DOHH2 (cell line): Measurements from ENCODE around the gene SOHLH2.

ENCODE experiments used
- H3F3A ChIP-seq: fragments of 200-600 bp; sonication (generic), shearing (Covaris generic); 2 replicates; pipeline ENCODE4 v1.6.0; 2016; ENCODE audit warnings: antibody characterized with exemption, mild to moderate bottlenecking; ENCODE audit not compliant: control insufficient read depth, insufficient read depth
- H3K27ac ChIP-seq: fragments of 200-600 bp; sonication (generic); 2 replicates; pipeline ENCODE4 v1.5.1; 2014; ENCODE audit warnings: low read depth, mild to moderate bottlenecking, low read length, moderate library complexity
- H3K27me3 ChIP-seq: fragments of 200-600 bp; sonication (generic); 2 replicates; pipeline ENCODE4 v1.6.1; 2014; ENCODE audit warnings: mild to moderate bottlenecking, low read length, mixed read lengths; ENCODE audit not compliant: control insufficient read depth
- H3K36me3 ChIP-seq: fragments of 200-600 bp; sonication (generic); 2 replicates; pipeline ENCODE4 v1.6.1; 2014; ENCODE audit warnings: mild to moderate bottlenecking, low read length, moderate library complexity, mixed read lengths; ENCODE audit not compliant: control insufficient read depth
- H3K4me1 ChIP-seq: fragments of 200-600 bp; sonication (generic); 2 replicates; pipeline ENCODE4 v1.6.1; 2014; ENCODE audit warnings: mild to moderate bottlenecking, low read length, mixed read lengths; ENCODE audit not compliant: control insufficient read depth
- H3K4me2 ChIP-seq: fragments of 200-600 bp; sonication (generic); 2 replicates; pipeline ENCODE4 v1.6.0; 2014; ENCODE audit warnings: mild to moderate bottlenecking, low read length, moderate library complexity
- H3K4me3 ChIP-seq: fragments of 200-600 bp; sonication (generic); 2 replicates; pipeline ENCODE4 v1.5.1; 2014; ENCODE audit warnings: mild to moderate bottlenecking, low read length, mixed read lengths
- H3K79me2 ChIP-seq: fragments of 200-600 bp; sonication (generic); 2 replicates; pipeline ENCODE4 v1.6.1; 2014; ENCODE audit warnings: mild to moderate bottlenecking, low read length, mixed read lengths; ENCODE audit not compliant: control insufficient read depth
- H3K9me2 ChIP-seq: fragments of 200-600 bp; sonication (generic); replicated peaks from 2 replicates; pipeline ENCODE4 v1.6.1; 2014; ENCODE audit warnings: mild to moderate bottlenecking, low read length, mixed read lengths; ENCODE audit not compliant: control insufficient read depth
- H3K9me3 ChIP-seq: fragments of 200-600 bp; sonication (generic); 2 replicates; pipeline ENCODE4 v1.6.1; 2014; ENCODE audit warnings: antibody characterized with exemption, low read length, mixed read lengths; ENCODE audit not compliant: control insufficient read depth, insufficient read depth
- H4K20me1 ChIP-seq: fragments of 200-600 bp; sonication (generic); 2 replicates; pipeline ENCODE4 v1.6.0; 2014; ENCODE audit warnings: low read depth, mild to moderate bottlenecking, antibody characterized with exemption, low read length, moderate library complexity; ENCODE audit not compliant: control insufficient read depth, insufficient read depth
- EZH2phosphoT487 ChIP-seq: fragments of 200-600 bp; sonication (generic); IDR thresholded peaks from 2 replicates; pipeline ENCODE4 v1.6.1; 2017; ENCODE audit warnings: borderline replicate concordance, mild to moderate bottlenecking, antibody characterized with exemption, low read length, moderate library complexity, mixed read lengths
- TF ChIP-seq, protein P1 (sequence below): fragments of 200-600 bp; sonication (generic); IDR thresholded peaks from one replicate; pipeline ENCODE4 v1.5.1; 2014; ENCODE audit warnings: antibody characterized with exemption, mild to moderate bottlenecking, low read depth, low read length; ENCODE audit not compliant: poor library complexity, severe bottlenecking

Gene SOHLH2, protein sequence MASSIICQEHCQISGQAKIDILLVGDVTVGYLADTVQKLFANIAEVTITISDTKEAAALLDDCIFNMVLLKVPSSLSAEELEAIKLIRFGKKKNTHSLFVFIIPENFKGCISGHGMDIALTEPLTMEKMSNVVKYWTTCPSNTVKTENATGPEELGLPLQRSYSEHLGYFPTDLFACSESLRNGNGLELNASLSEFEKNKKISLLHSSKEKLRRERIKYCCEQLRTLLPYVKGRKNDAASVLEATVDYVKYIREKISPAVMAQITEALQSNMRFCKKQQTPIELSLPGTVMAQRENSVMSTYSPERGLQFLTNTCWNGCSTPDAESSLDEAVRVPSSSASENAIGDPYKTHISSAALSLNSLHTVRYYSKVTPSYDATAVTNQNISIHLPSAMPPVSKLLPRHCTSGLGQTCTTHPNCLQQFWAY

DNA sequence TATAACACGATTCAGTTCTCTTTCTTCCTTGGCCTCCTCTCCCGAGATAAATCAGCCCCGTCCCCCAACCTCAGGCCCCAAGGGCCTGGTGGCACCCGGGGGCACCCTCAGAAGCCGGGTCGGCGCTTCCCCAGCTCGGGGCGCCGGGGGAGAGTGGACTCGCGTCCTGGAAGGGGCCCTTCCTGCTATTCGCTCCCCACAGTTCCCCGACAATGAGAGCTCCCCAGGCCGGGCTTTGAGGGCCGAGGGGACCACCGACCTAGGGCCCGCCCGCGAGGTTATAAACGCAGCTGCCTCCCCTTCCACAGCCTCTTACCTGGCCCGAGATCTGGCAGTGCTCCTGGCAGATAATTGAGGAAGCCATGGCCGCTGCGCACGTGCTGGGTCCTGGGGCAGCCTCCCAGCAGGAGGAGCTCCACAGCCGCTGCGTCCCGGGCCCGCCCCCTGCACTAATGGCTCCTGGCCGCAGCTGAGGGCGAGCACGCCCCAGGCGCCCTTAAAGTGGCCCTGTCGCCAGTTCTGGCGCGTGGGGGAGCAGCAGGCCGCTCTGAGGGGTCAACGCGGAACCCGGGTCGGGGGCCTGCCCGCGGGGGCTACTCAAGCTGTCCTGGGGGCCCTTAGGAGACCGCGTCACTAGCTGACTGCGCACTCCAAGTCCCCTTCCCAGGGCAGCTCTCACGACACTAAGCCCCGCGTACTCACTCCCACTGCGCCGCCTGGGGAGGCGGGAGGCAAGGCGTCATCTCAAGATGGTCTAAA is at the start of gene SOHLH2:
TSS of gene SOHLH2 (minus strand) at position 394 of the 759 bp plus-strand sequence. CDS start at position 364, 30 bp downstream.
- Histone ChIP-seq H3K79me2 (no peaks in the 10 kb centered on the region), H3K4me1 (no peaks in the 10 kb centered on the region), H3K9me2 (no peaks in the 10 kb centered on the region), H3F3A (no peaks in the 10 kb centered on the region), H3K4me3 (no peak within 1 kb of the TSS), H4K20me1 (no peaks in the 10 kb centered on the region), H3K27ac (no peak within 1 kb of the TSS), H3K9me3 (peaks cover 3% of the 10 kb centered on the region; the same call in 1 of the 2 replicates), H3K36me3 (no peaks in the 10 kb centered on the region), H3K27me3 (no peaks in the 10 kb centered on the region), H3K4me2 (no peak within 1 kb of the TSS)
- TF ChIP-seq EZH2phosphoT487: no peak
- TF ChIP-seq, protein P1, sequence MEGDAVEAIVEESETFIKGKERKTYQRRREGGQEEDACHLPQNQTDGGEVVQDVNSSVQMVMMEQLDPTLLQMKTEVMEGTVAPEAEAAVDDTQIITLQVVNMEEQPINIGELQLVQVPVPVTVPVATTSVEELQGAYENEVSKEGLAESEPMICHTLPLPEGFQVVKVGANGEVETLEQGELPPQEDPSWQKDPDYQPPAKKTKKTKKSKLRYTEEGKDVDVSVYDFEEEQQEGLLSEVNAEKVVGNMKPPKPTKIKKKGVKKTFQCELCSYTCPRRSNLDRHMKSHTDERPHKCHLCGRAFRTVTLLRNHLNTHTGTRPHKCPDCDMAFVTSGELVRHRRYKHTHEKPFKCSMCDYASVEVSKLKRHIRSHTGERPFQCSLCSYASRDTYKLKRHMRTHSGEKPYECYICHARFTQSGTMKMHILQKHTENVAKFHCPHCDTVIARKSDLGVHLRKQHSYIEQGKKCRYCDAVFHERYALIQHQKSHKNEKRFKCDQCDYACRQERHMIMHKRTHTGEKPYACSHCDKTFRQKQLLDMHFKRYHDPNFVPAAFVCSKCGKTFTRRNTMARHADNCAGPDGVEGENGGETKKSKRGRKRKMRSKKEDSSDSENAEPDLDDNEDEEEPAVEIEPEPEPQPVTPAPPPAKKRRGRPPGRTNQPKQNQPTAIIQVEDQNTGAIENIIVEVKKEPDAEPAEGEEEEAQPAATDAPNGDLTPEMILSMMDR: no peak

DNA sequence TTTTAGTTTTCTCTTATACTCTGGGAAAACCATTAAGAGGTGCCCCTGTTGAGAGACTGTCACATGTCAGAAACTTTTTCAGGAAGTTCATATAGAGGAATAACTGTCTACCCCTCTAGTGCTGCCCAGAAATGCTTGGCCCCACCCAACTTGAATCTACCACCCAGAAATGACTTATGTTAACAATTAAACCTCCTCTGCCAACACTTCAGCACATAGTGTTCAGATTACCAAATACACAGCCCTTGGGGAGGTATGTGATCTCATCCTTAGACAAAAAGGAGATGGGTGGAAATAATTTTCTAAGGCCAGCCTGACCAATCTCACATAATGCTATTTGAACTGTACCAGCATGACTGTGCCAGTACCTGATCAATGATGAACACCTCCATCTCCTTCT is 47.6 kb upstream of the SOHLH2 start:
- TF ChIP-seq, protein P1: no peak
- no peak for TF ChIP-seq EZH2phosphoT487
- no peaks in the 10 kb centered on the region for H3K9me2 ChIP-seq
- no peaks in the 10 kb centered on the region for H3K36me3 ChIP-seq
- H3K9me3 ChIP-seq: no peaks in the 10 kb centered on the region
- no peak overlapping the region for H3K4me3 ChIP-seq
- H3K4me1 ChIP-seq: no peaks in the 10 kb centered on the region
- no peak overlapping the region for H3K4me2 ChIP-seq
- H3F3A ChIP-seq: no peaks in the 10 kb centered on the region
- no peaks in the 10 kb centered on the region for H4K20me1 ChIP-seq
- no peaks in the 10 kb centered on the region for H3K27me3 ChIP-seq
- H3K79me2 ChIP-seq: no peaks in the 10 kb centered on the region
- H3K27ac ChIP-seq: no peak overlapping the region

DNA sequence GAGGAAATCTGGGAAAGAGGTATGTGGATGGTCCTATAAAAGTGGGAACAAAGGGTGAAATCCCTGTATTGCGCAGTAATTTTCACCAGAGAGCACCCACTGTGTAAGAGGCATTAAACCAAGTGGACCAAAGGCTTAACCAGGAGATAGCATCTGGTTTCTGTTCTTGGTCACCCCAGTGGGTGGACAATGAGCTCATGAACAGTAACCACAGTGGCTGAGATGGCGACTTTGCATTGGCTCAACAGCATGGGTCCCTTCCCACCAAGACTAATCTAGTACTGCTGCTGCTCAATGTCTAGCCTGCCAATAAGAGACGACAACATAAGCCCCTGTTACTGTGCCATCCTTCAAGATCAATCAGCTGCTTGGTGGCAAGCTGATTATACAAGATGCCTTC is 46.7 kb upstream of the SOHLH2 start:
- H3K9me3 ChIP-seq: no peaks in the 10 kb centered on the region
- TF ChIP-seq, protein P1: no peak
- no peak for TF ChIP-seq EZH2phosphoT487
- H3F3A ChIP-seq: no peaks in the 10 kb centered on the region
- no peaks in the 10 kb centered on the region for H3K9me2 ChIP-seq
- no peaks in the 10 kb centered on the region for H3K27me3 ChIP-seq
- H3K4me1 ChIP-seq: no peaks in the 10 kb centered on the region
- no peaks in the 10 kb centered on the region for H3K79me2 ChIP-seq
- no peak overlapping the region for H3K27ac ChIP-seq
- no peak overlapping the region for H3K4me2 ChIP-seq
- no peak overlapping the region for H3K4me3 ChIP-seq
- no peaks in the 10 kb centered on the region for H3K36me3 ChIP-seq
- H4K20me1 ChIP-seq: no peaks in the 10 kb centered on the region
